HCT116 (cell line): Measurements from ENCODE around the gene WNT2B. TPM values are rescaled to one million over a fixed set of nuclear protein-coding genes. Genes with fewer than 3 reads are reported as not detected.

ENCODE experiments used
- ATAC-seq: fragments of 200-7000 bp; cut with Tn5 transposase; 2 replicates; pipeline ENCODE4 v1.9.1; 2020; ENCODE audit warnings: mild to moderate bottlenecking, moderate library complexity
- BruUV-seq: library from RNA; stranded (reverse); fragments of 400-500 nt; replicated peaks from 2 replicates; lab custom pipeline; 2021; lab: Mats Ljungman, UMichigan
- CTCF ChIA-PET: fragments of 300-600 bp; sonication (Branson Sonifier 250); formaldehyde crosslinking; loops from one replicate; lab custom pipeline; 2021; ENCODE audit warnings: antibody characterized with exemption; lab: Charles Lee
- POLR2A ChIA-PET: fragments of 300-600, 350-600 bp; sonication (Branson Sonifier 250); formaldehyde crosslinking; loops from one replicate; lab custom pipeline; 2021; ENCODE audit warnings: antibody characterized with exemption; lab: Charles Lee
- RAD21 ChIA-PET, 2 experiments: fragments of 300-600 bp; sonication (Branson Sonifier 250); formaldehyde crosslinking; loops; one replicate each; lab custom pipeline; 2023; ENCODE audit warnings: low total read pairs in 2 of 2; ENCODE audit not compliant: uncharacterized antibody in 2 of 2, unreplicated experiment in 2 of 2, low non-redundant PET in 1 of 2; lab: Charles Lee
- DNase-seq: peaks from one replicate; pipeline ENCODE4 v3.0.0-alpha.2; 2010; ENCODE audit warnings: low read depth, low spot score
- H2AFZ ChIP-seq: fragments of 200-600 bp; shearing (Covaris generic), sonication (generic); 2 replicates; pipeline ENCODE4 v1.6.1; 2017; ENCODE audit warnings: low read depth, mixed run types, mixed read lengths, antibody characterized with exemption, low read length; ENCODE audit not compliant: poor library complexity, severe bottlenecking
- H3K27ac ChIP-seq: 2 replicates; pipeline ENCODE4 v1.5.1; 2012; ENCODE audit warnings: low read depth, low read length
- H3K27me3 ChIP-seq: fragments of 200-600 bp; sonication (generic); 2 replicates; pipeline ENCODE4 v1.6.1; 2016; ENCODE audit warnings: mixed run types, low read length, mixed read lengths; ENCODE audit not compliant: insufficient read depth
- H3K36me3 ChIP-seq, 2 experiments: fragments of 200-500 bp in 1 of 2; fragments of 200-600 bp in 1 of 2; sonication (Bioruptor generic) in 1 of 2; sonication (generic) in 1 of 2; 2 replicates each; pipeline versions ENCODE4 v1.5.1 to v1.6.1; 2014 to 2016; ENCODE audit warnings: low read length in 2 of 2, inconsistent platforms in 1 of 2, mixed read lengths in 1 of 2, mixed run types in 1 of 2; ENCODE audit not compliant: insufficient read depth in 2 of 2, control insufficient read depth in 1 of 2
- H3K4me1 ChIP-seq, 2 experiments: fragments of 200-600 bp in 1 of 2; sonication (generic) in 1 of 2; 2 replicates each; pipeline versions ENCODE4 v1.5.1 to v1.6.1; 2012 to 2017; ENCODE audit warnings: low read length in 2 of 2, inconsistent platforms in 1 of 2, mild to moderate bottlenecking in 1 of 2, mixed read lengths in 1 of 2, mixed run types in 1 of 2, moderate library complexity in 1 of 2; ENCODE audit not compliant: insufficient read depth in 2 of 2, control insufficient read depth in 1 of 2
- H3K4me2 ChIP-seq: fragments of 200-600 bp; sonication (generic); 2 replicates; pipeline ENCODE4 v1.6.1; 2017; ENCODE audit warnings: mixed run types, low read length, mixed read lengths
- H3K4me3 ChIP-seq, 2 experiments: fragments of 200-600 bp in 1 of 2; sonication (generic) in 1 of 2; replicated peaks in 1 of 2; 2 replicates each; pipeline ENCODE4 v1.5.1; 2011 to 2016; ENCODE audit warnings: low read length in 2 of 2, control low read depth in 1 of 2, low read depth in 1 of 2, mild to moderate bottlenecking in 1 of 2, mixed read lengths in 1 of 2, mixed run types in 1 of 2
- H3K79me2 ChIP-seq: fragments of 200-600 bp; sonication (generic); 2 replicates; pipeline ENCODE4 v1.6.1; 2017; ENCODE audit warnings: mild to moderate bottlenecking, mixed run types, low read length, moderate library complexity, mixed read lengths; ENCODE audit not compliant: insufficient read depth
- H3K9ac ChIP-seq: fragments of 200-600 bp; sonication (generic); 2 replicates; pipeline ENCODE4 v1.6.1; 2016; ENCODE audit warnings: low read length, mixed read lengths
- H3K9me2 ChIP-seq: fragments of 200-600 bp; sonication (generic), shearing (Covaris generic); 2 replicates; pipeline ENCODE4 v1.6.1; 2017; ENCODE audit warnings: mixed run types, mild to moderate bottlenecking, moderate library complexity; ENCODE audit not compliant: insufficient read depth
- H3K9me3 ChIP-seq, 2 experiments: fragments of 200-500 bp in 1 of 2; fragments of 200-600 bp in 1 of 2; sonication (Bioruptor generic) in 1 of 2; sonication (generic) in 1 of 2; 2 replicates each; pipeline ENCODE4 v1.6.1; 2014 to 2017; ENCODE audit warnings: low read length in 2 of 2, mixed read lengths in 2 of 2, inconsistent platforms in 1 of 2, low read depth in 1 of 2, mild to moderate bottlenecking in 1 of 2, mixed run types in 1 of 2, moderate library complexity in 1 of 2; ENCODE audit not compliant: control insufficient read depth in 1 of 2, insufficient read depth in 1 of 2
- H4K20me1 ChIP-seq: fragments of 200-600 bp; sonication (generic), shearing (Covaris generic); 2 replicates; pipeline ENCODE4 v1.6.1; 2017; ENCODE audit warnings: mixed run types, mild to moderate bottlenecking, moderate library complexity; ENCODE audit not compliant: insufficient read depth
- ATF3 ChIP-seq: IDR thresholded peaks from 2 replicates; pipeline ENCODE4 v1.6.1; 2012
- CEBPB ChIP-seq: IDR thresholded peaks from 2 replicates; pipeline ENCODE4 v1.6.1; 2012; ENCODE audit warnings: low read depth
- EZH2phosphoT487 ChIP-seq: fragments of 200-600 bp; IDR thresholded peaks from 2 replicates; pipeline ENCODE4 v1.6.1; 2018; ENCODE audit warnings: antibody characterized with exemption, borderline replicate concordance
- POLR2A ChIP-seq: IDR thresholded peaks from 2 replicates; pipeline ENCODE4 v1.7.0; 2011; ENCODE audit warnings: borderline replicate concordance; ENCODE audit not compliant: insufficient read depth, insufficient read length; ENCODE audit errors: extremely low read depth
- YY1 ChIP-seq: IDR thresholded peaks from 2 replicates; pipeline ENCODE4 v1.6.1; 2011; ENCODE audit warnings: low read length, low read depth, moderate library complexity, mild to moderate bottlenecking; ENCODE audit not compliant: insufficient replicate concordance; ENCODE audit errors: extremely low read depth
- ZNF274 ChIP-seq: fragments of 200-500 bp; sonication (Bioruptor generic); IDR thresholded peaks from 2 replicates; pipeline ENCODE4 v1.6.1; 2014; ENCODE audit warnings: mild to moderate bottlenecking, low read depth, low read length, inconsistent platforms
- intact Hi-C: fragments of 100-400 bp; cut with micrococcal nuclease; formaldehyde crosslinking; loops from 2 replicates; pipeline ENCODE4 v1.10.0; 2022
- total RNA-seq: library from RNA; stranded (reverse); gene quantifications from one replicate; pipeline ENCODE4 v1.2.1, GENCODE V29; 2021; ENCODE audit not compliant: unreplicated experiment
- TF ChIP-seq, protein P1 (sequence below): IDR thresholded peaks from 2 replicates; pipeline ENCODE4 v1.6.1; 2011; ENCODE audit warnings: mild to moderate bottlenecking, low read length, moderate library complexity; ENCODE audit not compliant: insufficient replicate concordance; ENCODE audit errors: extremely low read depth

WNT2B gene
- total RNA-seq, 1 experiment from 2014 or later: 1.5 TPM

- H3K9ac ChIP-seq: no peak overlapping the region
- POLR2A ChIA-PET: no interaction called here
- no peaks in the 10 kb centered on the region for H3K9me2 ChIP-seq
- H4K20me1 ChIP-seq: no peaks in the 10 kb centered on the region
- no peak overlapping the region for H2AFZ ChIP-seq
- no peak overlapping the region for H3K4me3 ChIP-seq
- H3K4me1 ChIP-seq: peaks cover 0 to 2% of the 10 kb centered on the region in 2 experiments; a peak in 1 of 4 replicates
- no peak overlapping the region for H3K4me2 ChIP-seq
- no peaks in the 10 kb centered on the region for H3K36me3 ChIP-seq
- DNase-seq: no peak
- intact Hi-C loops: no loop called here
- RAD21 ChIA-PET: no interaction called here
- TF ChIP-seq ZNF274: no peak
- no peak for TF ChIP-seq POLR2A
- no peak for TF ChIP-seq ATF3
- TF ChIP-seq, protein P1, sequence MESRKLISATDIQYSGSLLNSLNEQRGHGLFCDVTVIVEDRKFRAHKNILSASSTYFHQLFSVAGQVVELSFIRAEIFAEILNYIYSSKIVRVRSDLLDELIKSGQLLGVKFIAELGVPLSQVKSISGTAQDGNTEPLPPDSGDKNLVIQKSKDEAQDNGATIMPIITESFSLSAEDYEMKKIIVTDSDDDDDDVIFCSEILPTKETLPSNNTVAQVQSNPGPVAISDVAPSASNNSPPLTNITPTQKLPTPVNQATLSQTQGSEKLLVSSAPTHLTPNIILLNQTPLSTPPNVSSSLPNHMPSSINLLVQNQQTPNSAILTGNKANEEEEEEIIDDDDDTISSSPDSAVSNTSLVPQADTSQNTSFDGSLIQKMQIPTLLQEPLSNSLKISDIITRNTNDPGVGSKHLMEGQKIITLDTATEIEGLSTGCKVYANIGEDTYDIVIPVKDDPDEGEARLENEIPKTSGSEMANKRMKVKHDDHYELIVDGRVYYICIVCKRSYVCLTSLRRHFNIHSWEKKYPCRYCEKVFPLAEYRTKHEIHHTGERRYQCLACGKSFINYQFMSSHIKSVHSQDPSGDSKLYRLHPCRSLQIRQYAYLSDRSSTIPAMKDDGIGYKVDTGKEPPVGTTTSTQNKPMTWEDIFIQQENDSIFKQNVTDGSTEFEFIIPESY: no peak
- TF ChIP-seq YY1: no peak
- TF ChIP-seq EZH2phosphoT487: no peak
- no peak for TF ChIP-seq CEBPB
- TF ChIP-seq, all 23 proteins: peak for 0
- CTCF ChIA-PET: no interaction called here
- Histone ChIP-seq H3K27me3 (no peaks in the 10 kb centered on the region), H3K9me3 (no peaks in the 10 kb centered on the region), H3K27ac (no peak overlapping the region), H3K79me2 (no peaks in the 10 kb centered on the region)
- no peak for ATAC-seq
- no TSS peak for BruUV-seq
These were observed 12.5 kb upstream of the WNT2B start for GRCh38 chr1:112496290-112496689.
